Testis (tissue), 3 donors: ENCODE measurements around the gene RNF213. TPM values are rescaled to one million over a fixed set of nuclear protein-coding genes. Genes with fewer than 3 reads are reported as not detected.
"Not testable (repeated sequence)": the region's sequence is repeated elsewhere in the genome, so short reads cannot be mapped to it uniquely, and the experiment has no call there.

Experiments used
- DNase-seq: peaks from one replicate; pipeline ENCODE4 v3.0.0-alpha.2; 2019
- H3K27ac ChIP-seq, 2 donors: fragments of 200-600 bp; sonication (generic); one replicate each; pipeline ENCODE4 v1.5.1; 2019
- H3K27me3 ChIP-seq: fragments of 200-600 bp; sonication (generic); one replicate; pipeline ENCODE4 v1.5.1; 2019
- H3K36me3 ChIP-seq: fragments of 200-600 bp; sonication (generic); one replicate; pipeline ENCODE4 v1.5.1; 2017; ENCODE audit warnings: low read depth; ENCODE audit errors: missing control alignments
- H3K4me1 ChIP-seq: fragments of 200-600 bp; sonication (generic); one replicate; pipeline ENCODE4 v1.5.1; 2019
- H3K4me3 ChIP-seq, 2 donors: fragments of 200-600 bp; sonication (generic); one replicate each; pipeline ENCODE4 v1.5.1; 2017 to 2019
- H3K9me3 ChIP-seq: fragments of 200-600 bp; sonication (generic); one replicate; pipeline ENCODE4 v1.5.1; 2017
- POLR2A ChIP-seq: fragments of 450-650 bp; IDR thresholded peaks from one replicate; pipeline ENCODE4 v1.6.1; 2017; ENCODE audit warnings: antibody characterized with exemption, mild to moderate bottlenecking, moderate library complexity
- WGBS, 2 donors: methylation state at CpG; one replicate each; pipeline ENCODE4 v1.1.5; 2018; 5-methylcytosine and 5-hydroxymethylcytosine counted together
- intact Hi-C: fragments of 100-400 bp; cut with DNase I; formaldehyde crosslinking; loops from one replicate; pipeline ENCODE4 v1.15.1; 2023; ENCODE audit warnings: low total_unique reads
- polyA plus RNA-seq: library from polyadenylated mRNA; stranded (reverse); fragments of 350-450 nt; fragmentation: Illumina TruSeq; extraction: RNeasy Lipid Tissue Mini Kit (QIAGEN cat#74804); gene quantifications from one replicate; pipeline ENCODE4 v1.2.3, GENCODE V29; 2014; ENCODE audit warnings: low read depth, low replicate concordance; ENCODE audit not compliant: insufficient read depth
- total RNA-seq, 2 donors: library from RNA; depleted of rRNA; stranded (reverse); fragments of >200 nt; gene quantifications; one replicate each; pipeline ENCODE4 v1.2.3, GENCODE V29; 2016
- TF ChIP-seq, protein P1 (sequence below), 3 experiments: fragments of 450-650 bp in 2 of 3; fragments of 200-600 bp in 1 of 3; sonication (generic) in 1 of 3; IDR thresholded peaks; one replicate each; pipeline ENCODE4 v1.5.1; 2016 to 2019; ENCODE audit warnings: antibody characterized with exemption in 3 of 3, mild to moderate bottlenecking in 2 of 3, moderate library complexity in 1 of 3

The RNF213 gene
- total and polyA plus RNA-seq, 3 donors from 2014 or later = 25.3 to 68.9 (median 66.9) TPM

DNA sequence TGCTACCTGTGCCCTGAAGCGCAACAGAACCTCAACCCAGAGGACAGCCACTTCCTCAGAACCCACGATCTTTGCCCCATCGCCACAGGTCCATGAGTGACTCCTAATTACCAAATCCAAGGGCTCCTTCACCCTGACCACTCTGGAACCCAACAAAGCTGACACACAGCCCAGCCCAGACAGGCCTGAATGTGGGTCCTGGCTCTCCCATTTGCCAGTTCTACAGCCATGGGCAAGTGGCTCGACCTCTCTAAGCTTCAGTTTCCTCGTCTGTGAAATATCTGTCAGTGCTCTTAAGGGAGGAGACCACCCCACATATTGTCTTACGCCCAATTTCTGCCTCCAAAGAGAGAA lies 136.4 kb downstream of the RNF213 start:
- Histone ChIP-seq H3K27me3 (no peaks in the 10 kb centered on the region), H3K4me1 (peaks cover 14% of the 10 kb centered on the region), H3K36me3 (no peaks in the 10 kb centered on the region), H3K9me3 (no peaks in the 10 kb centered on the region), H3K4me3 (no peak overlapping the region), H3K27ac (no peak overlapping the region)
- WGBS, 2 donors = 78 to 88% methylated on average over 6 of the region's 6 CpGs
- intact Hi-C loops = no loop called here
- TF ChIP-seq, protein P1, sequence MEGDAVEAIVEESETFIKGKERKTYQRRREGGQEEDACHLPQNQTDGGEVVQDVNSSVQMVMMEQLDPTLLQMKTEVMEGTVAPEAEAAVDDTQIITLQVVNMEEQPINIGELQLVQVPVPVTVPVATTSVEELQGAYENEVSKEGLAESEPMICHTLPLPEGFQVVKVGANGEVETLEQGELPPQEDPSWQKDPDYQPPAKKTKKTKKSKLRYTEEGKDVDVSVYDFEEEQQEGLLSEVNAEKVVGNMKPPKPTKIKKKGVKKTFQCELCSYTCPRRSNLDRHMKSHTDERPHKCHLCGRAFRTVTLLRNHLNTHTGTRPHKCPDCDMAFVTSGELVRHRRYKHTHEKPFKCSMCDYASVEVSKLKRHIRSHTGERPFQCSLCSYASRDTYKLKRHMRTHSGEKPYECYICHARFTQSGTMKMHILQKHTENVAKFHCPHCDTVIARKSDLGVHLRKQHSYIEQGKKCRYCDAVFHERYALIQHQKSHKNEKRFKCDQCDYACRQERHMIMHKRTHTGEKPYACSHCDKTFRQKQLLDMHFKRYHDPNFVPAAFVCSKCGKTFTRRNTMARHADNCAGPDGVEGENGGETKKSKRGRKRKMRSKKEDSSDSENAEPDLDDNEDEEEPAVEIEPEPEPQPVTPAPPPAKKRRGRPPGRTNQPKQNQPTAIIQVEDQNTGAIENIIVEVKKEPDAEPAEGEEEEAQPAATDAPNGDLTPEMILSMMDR (IDR thresholded peaks at IDR 0.05) = no peak
- no peak for TF ChIP-seq POLR2A
- no peak for DNase-seq

DNA sequence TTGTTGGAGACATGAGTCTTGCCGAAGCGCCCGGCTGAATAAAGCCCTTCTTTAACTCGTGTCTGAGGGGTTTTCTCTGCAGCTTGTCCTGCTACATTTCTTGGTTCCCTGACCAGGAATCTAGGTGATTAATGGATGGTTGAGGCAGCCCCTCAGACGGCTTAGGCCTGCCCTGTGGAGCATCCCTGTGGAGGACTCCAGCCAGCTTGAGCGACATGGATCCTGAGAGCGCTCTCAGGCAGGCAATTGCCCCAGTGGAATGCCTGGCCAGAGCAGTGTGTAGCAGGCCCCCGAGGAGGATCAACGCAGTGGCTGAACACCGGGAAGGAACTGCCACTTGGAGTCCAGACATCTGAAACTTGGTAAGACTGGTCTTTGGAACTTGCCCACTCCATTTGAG lies 137.0 kb downstream of the RNF213 start:
- no peak overlapping the region for H3K4me3 ChIP-seq
- H3K27ac ChIP-seq = no peak overlapping the region
- no peaks in the 10 kb centered on the region for H3K36me3 ChIP-seq
- no peak for TF ChIP-seq POLR2A
- TF ChIP-seq, protein P1 (IDR thresholded peaks at IDR 0.05) = no peak
- no peaks in the 10 kb centered on the region for H3K9me3 ChIP-seq
- no peaks in the 10 kb centered on the region for H3K27me3 ChIP-seq
- peaks cover 14% of the 10 kb centered on the region for H3K4me1 ChIP-seq
- intact Hi-C loops = no loop called here
- 87 to 95% methylated on average over 8 to 10 of the region's 10 CpGs for WGBS, 2 donors
- DNase-seq = no peak

DNA sequence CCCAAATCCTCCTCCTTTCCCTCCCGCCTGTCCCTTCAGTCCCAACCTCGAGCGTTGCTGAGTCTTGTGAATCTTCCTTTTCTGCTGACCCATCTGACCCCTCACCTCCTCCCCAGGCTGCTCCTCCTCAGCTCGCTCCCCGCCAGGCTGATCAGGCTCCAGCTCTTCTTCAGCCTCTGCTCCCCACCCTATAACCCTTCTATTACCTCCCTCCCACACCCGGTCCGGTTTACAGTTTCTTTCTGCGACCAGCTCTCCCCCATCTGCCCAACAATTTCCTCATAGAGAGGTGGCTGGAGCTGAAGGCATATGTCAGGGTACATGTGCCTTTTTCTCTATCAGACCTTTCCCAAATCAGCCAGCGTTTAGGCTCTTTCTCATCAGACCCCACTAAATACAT lies 140.4 kb downstream of the RNF213 start:
- DNase-seq, intact Hi-C loops: not testable (repeated sequence)

GRCh38 chr17:80402102-80402501 lies 141.4 kb downstream of the RNF213 start:
- intact Hi-C loops, H3K4me3 ChIP-seq, H3K27me3 ChIP-seq, DNase-seq, H3K27ac ChIP-seq, H3K36me3 ChIP-seq, H3K9me3 ChIP-seq, H3K4me1 ChIP-seq: not testable (repeated sequence)
- 94 to 96% methylated on average over 12 to 13 of the region's 13 CpGs for WGBS, 2 donors

More for the DNA sequence above, 140.4 kb downstream of the RNF213 start:
- WGBS, 2 donors = 75 to 85% methylated on average over 9 of the region's 9 CpGs
- not testable (repeated sequence) for H3K4me1 ChIP-seq, H3K27ac ChIP-seq, H3K27me3 ChIP-seq, H3K36me3 ChIP-seq, H3K9me3 ChIP-seq, H3K4me3 ChIP-seq

DNA sequence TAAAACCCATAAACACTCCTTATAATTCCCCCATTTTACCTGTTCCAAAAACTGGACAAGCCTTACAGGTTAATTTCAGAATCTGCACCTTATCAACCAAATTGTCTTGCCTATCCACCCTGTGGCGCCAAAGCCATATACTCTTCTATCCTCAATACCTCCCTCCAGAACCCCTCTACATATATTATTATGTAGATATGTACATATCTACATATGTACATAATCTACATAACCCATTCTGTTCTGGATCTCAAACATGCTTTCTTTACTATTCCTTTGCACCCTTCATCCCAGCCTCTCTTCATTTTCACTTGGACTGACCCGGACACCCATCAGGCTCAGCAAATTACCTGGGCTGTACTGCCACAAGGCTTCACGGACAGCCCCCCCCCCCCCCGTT lies 142.3 kb downstream of the RNF213 start:
- 94 to 98% methylated on average over 4 of the region's 4 CpGs for WGBS, 2 donors
- Histone ChIP-seq H3K27me3 (no peaks in the 10 kb centered on the region), H3K27ac (no peak overlapping the region), H3K4me3 (no peak overlapping the region), H3K4me1 (no peaks in the 10 kb centered on the region), H3K9me3 (no peaks in the 10 kb centered on the region), H3K36me3 (no peaks in the 10 kb centered on the region)
- no peak for DNase-seq
- intact Hi-C loops = no loop called here
- TF ChIP-seq, protein P1 (IDR thresholded peaks at IDR 0.05) = no peak
- no peak for TF ChIP-seq POLR2A

DNA sequence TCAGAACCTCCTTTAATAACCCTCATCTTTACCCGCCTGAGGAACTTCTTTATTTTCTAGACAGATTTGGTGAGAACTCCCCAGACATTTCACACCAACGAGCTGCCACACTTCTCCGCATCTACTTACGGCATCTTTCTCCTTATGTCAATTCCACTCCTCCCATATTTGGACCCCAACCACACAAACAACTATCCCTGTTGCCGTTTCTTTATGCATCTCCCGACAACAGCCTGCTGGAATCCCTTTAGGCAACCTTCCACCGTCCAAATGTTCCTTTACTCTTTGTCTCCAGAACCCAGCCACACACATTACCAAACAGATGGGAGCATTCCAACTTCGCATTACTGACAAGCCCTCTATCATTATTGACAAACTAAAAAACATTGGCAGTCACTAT lies 145.5 kb downstream of the RNF213 start:
- intact Hi-C loops = no loop called here
- H3K27me3 ChIP-seq = no peaks in the 10 kb centered on the region
- no peak overlapping the region for H3K4me3 ChIP-seq
- H3K9me3 ChIP-seq = no peaks in the 10 kb centered on the region
- no peak for DNase-seq
- TF ChIP-seq, protein P1 (IDR thresholded peaks at IDR 0.05) = no peak
- no peak for TF ChIP-seq POLR2A
- no peak overlapping the region for H3K27ac ChIP-seq
- 94% methylated on average over 8 of the region's 8 CpGs for WGBS, 2 donors
- H3K4me1 ChIP-seq = peaks cover 4% of the 10 kb centered on the region
- H3K36me3 ChIP-seq = no peaks in the 10 kb centered on the region

GRCh38 chr17:80407917-80408316 lies 147.3 kb downstream of the RNF213 start:
- H3K27me3 ChIP-seq, H3K27ac ChIP-seq, H3K36me3 ChIP-seq, H3K4me1 ChIP-seq, DNase-seq, intact Hi-C loops, H3K4me3 ChIP-seq, H3K9me3 ChIP-seq: not testable (repeated sequence)
- WGBS, 2 donors = 88 to 93% methylated on average over 5 of the region's 5 CpGs
